Common myeloid progenitor, CD34-positive (primary cell): ENCODE measurements around the gene POTEG.
"Not testable (repeated sequence)": the region's sequence is repeated elsewhere in the genome, so short reads cannot be mapped to it uniquely, and the experiment has no call there.

Experiments
- CTCF ChIA-PET: fragments of 350-600 bp; sonication (Branson Sonifier 250); formaldehyde crosslinking; loops from one replicate; lab custom pipeline; 2021; ENCODE audit warnings: antibody characterized with exemption; lab: Charles Lee
- POLR2A ChIA-PET: fragments of 350-600 bp; sonication (Branson Sonifier 250); formaldehyde crosslinking; loops from one replicate; lab custom pipeline; 2021; ENCODE audit warnings: antibody characterized with exemption; lab: Charles Lee
- DNase-seq, 3 donors: peaks; one replicate each; pipeline versions ENCODE4 v3.0.0 to v3.0.0-alpha.2; 2013
- H3K27ac ChIP-seq, 2 experiments: 1 replicate in 1 of 2; 2 replicates in 1 of 2; pipeline ENCODE4 v1.7.0; 2013; ENCODE audit warnings: inconsistent platforms in 2 of 2, low read length in 2 of 2, mild to moderate bottlenecking in 2 of 2, low read depth in 1 of 2, moderate library complexity in 1 of 2; ENCODE audit not compliant: severe bottlenecking in 2 of 2, insufficient read depth in 1 of 2, poor library complexity in 1 of 2
- H3K27me3 ChIP-seq, 5 experiments: replicated peaks in 2 of 5; 1 replicate in 3 of 5; 2 replicates in 2 of 5; pipeline versions ENCODE4 v1.6.1 to v1.7.0; 2013; ENCODE audit warnings: low read length in 4 of 5, mild to moderate bottlenecking in 2 of 5, moderate library complexity in 2 of 5, inconsistent platforms in 1 of 5; ENCODE audit not compliant: insufficient read depth in 5 of 5, control insufficient read depth in 4 of 5
- H3K36me3 ChIP-seq, 4 experiments: 1 replicate in 2 of 4; 2 replicates in 2 of 4; pipeline versions ENCODE4 v1.6.1 to v1.7.0; 2013; ENCODE audit warnings: low read length in 3 of 4, control low read depth in 1 of 4, mild to moderate bottlenecking in 1 of 4; ENCODE audit not compliant: control insufficient read depth in 4 of 4, insufficient read depth in 4 of 4
- H3K4me1 ChIP-seq, 4 experiments: 1 replicate in 3 of 4; 2 replicates in 1 of 4; pipeline versions ENCODE4 v1.6.1 to v1.7.1; 2013; ENCODE audit warnings: low read length in 3 of 4, mild to moderate bottlenecking in 3 of 4, control low read depth in 1 of 4, inconsistent platforms in 1 of 4, moderate library complexity in 1 of 4; ENCODE audit not compliant: control insufficient read depth in 4 of 4, insufficient read depth in 4 of 4; ENCODE audit errors: control extremely low read depth in 1 of 4
- H3K4me3 ChIP-seq, 7 experiments: 1 replicate in 4 of 7; 2 replicates in 3 of 7; pipeline versions ENCODE4 v1.5.1 to v1.7.0; 2013; ENCODE audit warnings: mild to moderate bottlenecking in 7 of 7, low read length in 6 of 7, moderate library complexity in 6 of 7, inconsistent platforms in 2 of 7, low read depth in 2 of 7, control low read depth in 1 of 7; ENCODE audit not compliant: insufficient read depth in 4 of 7, control insufficient read depth in 1 of 7; ENCODE audit errors: extremely low read depth in 1 of 7
- H3K9me3 ChIP-seq, 5 experiments: 1 replicate in 4 of 5; 2 replicates in 1 of 5; pipeline versions ENCODE4 v1.6.1 to v1.7.1; 2013; ENCODE audit warnings: low read length in 4 of 5, mild to moderate bottlenecking in 2 of 5, inconsistent platforms in 1 of 5, low read depth in 1 of 5, moderate library complexity in 1 of 5; ENCODE audit not compliant: control insufficient read depth in 4 of 5, insufficient read depth in 2 of 5; ENCODE audit errors: control extremely low read depth in 1 of 5
- WGBS: methylation state at CpG from one replicate; pipeline ENCODE4 v1.1.5; 2013; ENCODE audit not compliant: insufficient coverage; 5-methylcytosine and 5-hydroxymethylcytosine counted together

Gene POTEG

DNA sequence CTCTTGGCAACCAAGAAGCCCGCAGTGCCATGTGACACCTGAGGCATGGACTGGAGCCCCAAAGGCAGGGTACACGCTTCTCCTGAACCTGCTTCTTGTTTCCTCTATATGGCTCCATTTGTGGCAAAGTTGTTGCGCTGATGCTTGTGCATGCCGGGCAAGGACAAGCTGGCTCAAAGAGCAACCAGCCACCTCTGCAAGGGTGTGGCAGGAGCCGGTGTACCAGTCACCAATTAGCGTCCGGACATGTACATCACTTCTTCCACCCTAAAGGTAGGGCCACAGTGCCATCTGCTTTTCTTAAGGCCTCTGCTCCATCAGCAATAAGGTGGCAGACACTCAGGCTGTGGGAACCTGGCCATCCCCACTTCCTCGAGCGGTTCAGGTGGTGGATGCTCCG lies 43.9 kb downstream of the POTEG start:
- H3K27me3 ChIP-seq, H3K36me3 ChIP-seq, DNase-seq, H3K4me3 ChIP-seq, H3K9me3 ChIP-seq, POLR2A ChIA-PET, H3K27ac ChIP-seq, H3K4me1 ChIP-seq, CTCF ChIA-PET: not testable (repeated sequence)
- 100% methylated on average over 2 of the region's 10 CpGs for WGBS

- 92% methylated on average over 2 of the region's 4 CpGs for WGBS
- CTCF ChIA-PET, POLR2A ChIA-PET, H3K4me1 ChIP-seq, DNase-seq, H3K36me3 ChIP-seq, H3K9me3 ChIP-seq, H3K27ac ChIP-seq, H3K4me3 ChIP-seq, H3K27me3 ChIP-seq: not testable (repeated sequence)
Observed at GRCh38 chr14:19388741-19389140, 45.4 kb downstream of the POTEG start.

DNA sequence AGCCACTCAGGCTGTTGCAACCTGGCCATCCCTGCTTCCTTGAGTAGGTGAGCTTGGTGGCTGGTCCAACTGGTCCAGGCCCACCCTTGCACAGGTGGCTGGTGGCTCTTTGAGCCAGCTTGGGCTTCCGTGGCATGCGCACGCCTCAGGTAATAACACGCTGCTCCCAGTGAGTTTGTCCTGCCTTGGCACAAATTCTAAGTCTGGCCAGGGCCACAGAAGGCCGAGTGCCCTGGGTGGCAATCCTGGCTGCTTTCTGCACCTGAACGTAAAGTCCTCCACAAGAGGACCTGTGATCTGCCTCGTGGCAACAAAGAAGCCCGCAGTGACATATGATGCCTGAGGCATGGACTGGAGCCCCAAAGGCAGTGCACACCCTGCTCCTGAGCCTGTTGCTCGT lies 47.1 kb downstream of the POTEG start:
- 90% methylated on average over 2 of the region's 9 CpGs for WGBS
- H3K4me1 ChIP-seq, POLR2A ChIA-PET, H3K4me3 ChIP-seq, H3K27ac ChIP-seq, DNase-seq, CTCF ChIA-PET, H3K27me3 ChIP-seq, H3K9me3 ChIP-seq, H3K36me3 ChIP-seq: not testable (repeated sequence)

- POLR2A ChIA-PET, DNase-seq: not testable (repeated sequence)
- WGBS, result no CpG with 5 or more reads among the region's 7 CpGs
Observed at GRCh38 chr14:19386309-19386708, 47.8 kb downstream of the POTEG start.

DNA sequence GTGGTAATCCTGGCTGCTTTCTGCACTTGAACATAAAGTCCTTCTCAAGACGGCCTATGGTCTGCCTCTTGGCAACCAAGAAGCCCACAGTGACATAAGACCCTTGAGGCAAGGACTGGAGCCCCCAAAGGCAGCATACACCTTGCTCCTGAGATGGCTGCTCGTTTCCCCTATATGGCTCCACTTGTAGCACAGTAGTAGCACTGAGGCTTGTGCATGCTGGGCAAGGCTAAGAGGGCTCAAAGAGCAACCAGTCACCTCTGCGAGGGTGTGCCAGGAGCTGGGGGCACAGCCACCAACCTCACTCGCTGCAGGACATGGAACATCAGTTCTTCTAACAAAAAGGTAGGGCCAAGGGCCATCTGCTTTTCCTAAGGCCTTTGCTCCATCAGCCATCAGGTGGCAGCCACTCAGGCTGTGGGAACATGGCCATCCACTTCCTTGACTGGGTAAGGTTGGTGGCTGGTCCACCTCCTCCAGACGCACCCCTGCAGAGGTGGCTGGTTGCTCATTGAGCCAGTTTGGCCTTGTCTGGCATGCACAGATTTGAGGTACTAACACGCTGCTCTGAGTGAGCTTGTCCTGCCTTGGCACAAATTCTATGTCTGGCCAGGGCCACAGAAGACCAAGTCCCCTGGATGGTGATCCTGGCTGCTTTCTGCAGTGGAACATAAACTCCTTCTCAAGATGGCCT lies 49.9 kb downstream of the POTEG start:
- H3K27me3 ChIP-seq, H3K27ac ChIP-seq, DNase-seq, H3K4me3 ChIP-seq, H3K36me3 ChIP-seq, H3K9me3 ChIP-seq, H3K4me1 ChIP-seq, CTCF ChIA-PET, POLR2A ChIA-PET: not testable (repeated sequence)
- WGBS, result no CpG with 5 or more reads among the region's 6 CpGs

More at GRCh38 chr14:19386309-19386708, 47.8 kb downstream of the POTEG start:
- H3K27ac ChIP-seq, H3K4me3 ChIP-seq, H3K9me3 ChIP-seq, H3K27me3 ChIP-seq, H3K4me1 ChIP-seq, H3K36me3 ChIP-seq, CTCF ChIA-PET: not testable (repeated sequence)

DNA sequence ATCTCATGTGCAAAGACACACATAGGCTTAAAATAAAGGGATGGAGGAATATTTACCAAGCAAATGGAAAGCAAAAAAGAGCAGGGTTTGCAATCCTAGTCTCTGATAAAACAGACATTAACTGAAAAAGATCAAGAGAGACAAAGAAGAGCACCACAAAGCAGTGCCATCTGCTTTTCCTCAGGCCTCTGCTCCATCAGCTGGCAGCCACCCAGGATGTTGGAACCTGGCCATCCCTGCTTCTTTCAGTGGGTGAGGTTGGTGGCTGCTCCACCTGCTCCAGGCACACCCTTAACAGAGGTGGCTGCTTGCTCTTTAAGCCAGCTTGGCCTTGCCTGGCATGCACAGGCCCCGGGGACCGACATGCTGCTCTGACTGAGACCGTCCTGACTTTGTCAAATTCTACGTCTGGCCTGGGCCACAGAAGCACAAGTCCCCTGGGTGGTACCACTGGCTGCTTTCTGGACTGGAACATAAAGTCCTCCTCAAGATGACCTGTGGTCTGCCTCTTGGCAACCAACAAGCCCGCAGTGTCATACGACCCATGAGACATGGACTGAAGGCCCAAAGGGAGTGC lies 51.0 kb downstream of the POTEG start:
- H3K36me3 ChIP-seq, H3K4me1 ChIP-seq, POLR2A ChIA-PET, H3K27me3 ChIP-seq, H3K9me3 ChIP-seq, CTCF ChIA-PET, DNase-seq, H3K4me3 ChIP-seq, H3K27ac ChIP-seq: not testable (repeated sequence)
- no CpG with 5 or more reads among the region's 6 CpGs for WGBS

GRCh38 chr14:19380137-19380536 lies 54.0 kb downstream of the POTEG start:
- WGBS, result no CpG with 5 or more reads among the region's 1 CpG
- CTCF ChIA-PET, DNase-seq, POLR2A ChIA-PET, H3K27me3 ChIP-seq, H3K36me3 ChIP-seq, H3K4me3 ChIP-seq, H3K27ac ChIP-seq, H3K9me3 ChIP-seq, H3K4me1 ChIP-seq: not testable (repeated sequence)
